Measurements from ENCODE around the gene TPPP2.
A peak's percentile ranks its signal among the peaks of the same experiment; 100 is the strongest.
"Not testable (repeated sequence)": the region's sequence is repeated elsewhere in the genome, so short reads cannot be mapped to it uniquely, and the experiment has no call there.

The TPPP2 gene

GRCh38 chr14:21039585-21040369, 9.8 kb downstream of the TPPP2 start:
- DNase-seq, result peak; percentile 72

DNA sequence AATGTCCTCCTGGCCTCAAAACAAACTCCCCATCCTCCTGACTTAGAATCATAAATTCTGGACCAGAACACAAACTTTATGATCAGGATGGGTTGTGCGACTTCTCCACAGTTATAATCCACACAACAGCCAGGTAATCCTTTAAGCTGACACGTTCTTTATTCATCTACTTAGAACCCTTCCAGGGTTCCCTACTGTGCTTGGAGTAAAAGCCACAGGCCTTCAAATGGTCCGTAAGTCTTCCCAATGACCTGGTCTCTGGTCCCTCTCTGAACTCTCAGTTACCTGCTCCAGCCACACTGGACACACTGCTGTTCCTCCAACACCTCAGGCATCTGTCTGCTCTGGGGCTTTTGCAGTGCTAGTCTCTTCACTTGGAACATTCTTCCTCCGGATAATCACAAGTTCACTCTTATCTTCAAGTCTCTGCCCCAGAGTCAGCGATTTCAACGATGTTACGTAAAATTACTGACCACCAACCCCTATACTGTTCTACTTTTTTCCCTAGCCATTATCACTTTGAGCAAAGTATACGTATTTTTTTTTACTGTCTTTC, 10.4 kb downstream of the TPPP2 start:
- no peak for DNase-seq

DNA sequence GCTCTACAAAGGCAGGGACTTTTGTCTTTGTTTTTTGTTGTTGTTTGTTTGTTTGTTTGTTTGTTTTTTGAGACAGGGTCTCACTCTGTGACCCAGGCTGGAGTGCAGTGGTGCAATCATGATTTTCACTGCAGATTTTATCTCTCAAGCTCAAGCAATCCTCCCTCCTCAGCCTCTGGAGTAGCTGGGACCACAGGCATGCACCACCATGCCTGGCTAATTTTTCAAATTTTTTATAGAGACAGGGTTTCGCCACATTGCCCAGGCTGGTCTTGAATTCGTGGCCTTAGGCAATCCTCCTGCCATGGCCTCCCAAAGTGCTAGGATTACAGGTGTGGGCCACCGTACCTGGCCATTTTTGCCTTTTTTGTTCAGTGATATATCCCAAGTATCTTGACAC, 10.9 kb downstream of the TPPP2 start:
- DNase-seq, result not testable (repeated sequence)

DNA sequence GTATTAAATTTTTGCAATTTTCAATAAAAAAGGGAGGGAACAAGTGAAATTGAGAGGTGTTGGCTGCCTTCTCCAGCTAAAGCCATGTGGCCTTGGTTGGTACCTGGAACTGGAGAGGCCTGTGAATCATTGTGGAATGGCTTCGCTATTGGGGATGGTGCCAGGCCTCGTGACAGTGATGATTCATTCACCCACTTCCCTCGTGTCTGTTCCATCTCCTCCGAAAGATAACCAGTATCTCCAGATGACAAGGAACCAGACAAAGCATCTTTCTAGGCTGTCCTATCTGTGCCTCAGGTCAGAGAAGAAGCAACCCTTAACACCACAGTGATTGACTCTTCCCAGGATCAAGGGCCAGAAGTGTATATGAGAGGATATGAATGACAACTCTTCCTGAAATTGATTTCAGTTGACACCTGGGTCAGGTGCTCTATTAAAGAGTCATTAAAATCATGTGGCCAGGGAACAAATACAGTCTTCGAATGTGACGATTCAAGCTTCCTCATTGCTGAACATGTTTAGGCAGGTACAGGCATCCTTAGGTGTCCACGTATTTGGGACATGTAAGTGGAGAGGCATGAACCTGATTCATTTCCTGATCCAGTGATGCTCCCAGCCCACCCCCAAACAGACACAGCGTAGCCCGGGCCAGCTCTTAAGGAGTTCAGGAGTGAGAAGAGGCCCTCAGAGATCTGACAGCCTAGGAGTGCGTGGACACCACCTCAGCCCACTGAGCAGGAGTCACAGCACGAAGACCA, 11.8 kb downstream of the TPPP2 start, which contains the start of gene RNASE7:
RNASE7 (plus strand) TSS at position 687 of the 758 bp plus-strand sequence. CDS start 631 bp downstream, outside the sequence.
- no peak for DNase-seq

GRCh38 chr14:21042918-21043317, 12.9 kb downstream of the TPPP2 start:
- no peak for DNase-seq

DNA sequence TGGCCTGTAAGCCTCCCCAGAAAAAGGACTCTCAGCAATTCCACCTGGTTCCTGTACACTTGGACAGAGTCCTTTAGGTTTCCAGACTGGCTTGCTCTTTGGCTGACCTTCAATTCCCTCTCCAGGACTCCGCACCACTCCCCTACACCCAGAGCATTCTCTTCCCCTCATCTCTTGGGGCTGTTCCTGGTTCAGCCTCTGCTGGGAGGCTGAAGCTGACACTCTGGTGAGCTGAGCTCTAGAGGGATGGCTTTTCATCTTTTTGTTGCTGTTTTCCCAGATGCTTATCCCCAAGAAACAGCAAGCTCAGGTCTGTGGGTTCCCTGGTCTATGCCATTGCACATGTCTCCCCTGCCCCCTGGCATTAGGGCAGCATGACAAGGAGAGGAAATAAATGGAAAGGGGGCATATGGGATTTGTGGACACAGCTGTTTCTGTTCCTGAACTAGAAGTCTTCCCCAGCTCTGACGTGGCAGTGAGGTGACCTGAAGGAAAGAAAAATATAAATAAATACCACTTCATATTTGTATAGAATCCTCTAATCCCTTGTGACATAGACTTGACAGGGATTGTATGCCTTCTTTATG, 13.5 kb downstream of the TPPP2 start:
- DNase-seq, result no peak

- no peak for DNase-seq
These were observed 14.1 kb downstream of the TPPP2 start for GRCh38 chr14:21043974-21044618.

GRCh38 chr14:21047378-21047781, 17.4 kb downstream of the TPPP2 start:
- DNase-seq, result no peak

- no peak for DNase-seq
These were observed 18.6 kb downstream of the TPPP2 start for GRCh38 chr14:21048638-21049037.

DNA sequence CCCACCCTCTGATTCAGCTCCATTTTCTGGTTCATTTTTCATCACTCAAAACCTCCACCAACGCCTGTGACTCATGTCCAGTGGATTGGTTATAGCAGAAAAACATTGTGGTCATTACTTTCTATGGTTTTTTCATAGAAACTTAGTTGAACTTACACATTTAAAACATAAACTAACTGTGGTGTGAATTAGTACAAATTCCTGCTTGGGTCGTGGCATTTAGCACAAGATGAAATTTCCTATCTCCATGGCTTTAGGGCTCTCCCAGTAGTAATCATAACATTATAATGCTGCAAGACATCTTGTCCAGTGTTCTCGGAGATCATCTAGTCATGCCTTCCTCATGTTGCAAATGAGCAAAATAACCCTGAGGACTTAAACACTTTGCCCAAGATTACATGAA, 19.3 kb downstream of the TPPP2 start:
- no peak for DNase-seq

GRCh38 chr14:21050597-21050996, 20.6 kb downstream of the TPPP2 start:
- no peak for DNase-seq

DNA sequence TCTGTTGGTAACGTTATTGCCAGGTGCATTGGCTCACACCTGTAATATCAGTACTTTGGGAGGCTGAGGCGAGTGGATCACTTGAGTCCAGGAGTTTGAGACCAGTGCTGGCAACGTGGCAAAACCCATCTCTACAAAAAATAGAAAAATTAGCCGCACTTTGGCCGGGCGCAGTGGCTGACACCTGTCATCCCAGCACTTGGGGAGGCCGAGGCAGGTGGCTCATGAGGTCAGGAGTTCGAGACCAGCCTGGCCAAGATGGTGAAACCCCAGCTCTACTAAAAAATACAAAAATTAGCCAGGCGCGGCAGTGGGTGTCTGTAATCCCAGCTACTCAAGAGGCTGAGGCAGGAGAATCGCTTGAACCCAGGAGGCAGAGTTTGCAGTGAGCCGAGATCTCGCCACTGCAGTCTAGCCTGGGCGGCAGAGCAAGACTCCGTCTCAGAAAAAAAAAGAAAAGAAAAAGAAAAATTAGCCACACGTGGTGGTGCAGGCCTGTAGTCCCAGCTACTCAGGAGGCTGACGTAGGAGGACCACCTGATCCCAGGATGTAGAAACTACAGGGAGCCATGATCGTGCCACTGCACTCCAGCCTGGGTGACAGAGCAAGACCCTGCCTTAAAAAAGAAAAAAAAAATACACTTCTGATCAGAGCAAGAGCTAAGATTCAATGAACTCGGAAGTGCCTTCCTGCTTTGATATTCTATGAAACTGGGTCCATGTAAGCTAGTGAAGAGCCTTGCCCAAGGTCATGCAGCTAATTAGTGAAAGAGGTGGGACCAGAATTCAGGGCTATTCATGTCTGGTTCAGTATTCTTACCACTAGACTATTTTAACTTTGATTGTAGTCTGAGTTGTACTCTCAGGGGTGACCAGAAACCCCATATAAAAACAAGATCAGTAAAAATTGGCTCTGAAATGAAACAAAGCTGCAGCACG, 23.4 kb downstream of the TPPP2 start:
- no peak for DNase-seq

GRCh38 chr14:21054123-21054767, 24.2 kb downstream of the TPPP2 start:
- no peak for DNase-seq

DNA sequence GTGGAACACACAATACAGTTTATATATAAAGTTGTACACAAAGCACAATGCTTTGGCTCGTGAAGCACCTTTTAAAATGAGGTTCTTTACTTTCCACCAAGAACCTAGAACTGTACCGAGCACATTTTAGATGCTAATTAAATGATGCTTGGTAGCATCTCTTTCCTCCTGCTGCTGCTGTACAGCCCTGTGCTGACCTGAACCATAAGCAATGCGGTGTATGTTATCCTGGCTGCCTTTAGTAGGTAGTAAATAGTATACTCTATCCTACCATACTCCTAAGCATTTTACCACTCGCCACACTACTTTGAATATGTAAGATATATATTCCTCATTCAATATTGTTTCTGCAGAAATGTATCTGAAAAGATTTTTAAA, 24.7 kb downstream of the TPPP2 start:
- DNase-seq, result no peak

DNA sequence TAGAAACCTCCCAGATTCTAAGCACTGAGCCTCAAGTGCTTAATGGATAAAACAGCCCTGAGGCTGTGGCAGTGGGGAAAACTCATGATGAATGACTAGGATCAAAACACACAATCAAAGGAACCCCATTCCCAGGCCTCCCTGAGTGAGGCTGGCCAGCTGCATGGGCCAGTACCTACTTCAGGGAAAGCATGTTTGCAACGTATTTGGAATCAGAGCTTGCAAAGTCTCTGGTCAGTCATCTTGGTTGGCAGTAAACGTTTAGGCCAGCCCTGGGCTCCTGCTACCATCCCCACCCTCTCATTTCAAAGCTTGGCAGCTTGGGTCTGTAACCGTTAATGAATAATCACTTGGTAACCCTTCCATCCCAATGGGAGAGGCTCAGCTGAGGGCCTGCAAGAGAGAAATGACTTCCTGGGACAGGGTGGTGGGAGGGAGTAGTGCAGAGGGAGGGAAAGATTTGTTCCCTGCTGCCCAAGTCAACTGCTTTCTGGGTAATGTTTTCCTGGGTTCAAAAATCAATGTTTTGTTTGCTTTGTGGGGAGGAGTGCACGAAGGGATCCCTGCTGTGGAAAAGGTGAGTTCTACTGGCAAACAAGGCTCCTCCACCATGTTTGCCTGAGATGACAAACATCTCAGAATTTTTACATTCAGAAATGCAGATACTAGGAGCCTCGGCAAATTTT, 25.6 kb downstream of the TPPP2 start:
- DNase-seq, result no peak

DNA sequence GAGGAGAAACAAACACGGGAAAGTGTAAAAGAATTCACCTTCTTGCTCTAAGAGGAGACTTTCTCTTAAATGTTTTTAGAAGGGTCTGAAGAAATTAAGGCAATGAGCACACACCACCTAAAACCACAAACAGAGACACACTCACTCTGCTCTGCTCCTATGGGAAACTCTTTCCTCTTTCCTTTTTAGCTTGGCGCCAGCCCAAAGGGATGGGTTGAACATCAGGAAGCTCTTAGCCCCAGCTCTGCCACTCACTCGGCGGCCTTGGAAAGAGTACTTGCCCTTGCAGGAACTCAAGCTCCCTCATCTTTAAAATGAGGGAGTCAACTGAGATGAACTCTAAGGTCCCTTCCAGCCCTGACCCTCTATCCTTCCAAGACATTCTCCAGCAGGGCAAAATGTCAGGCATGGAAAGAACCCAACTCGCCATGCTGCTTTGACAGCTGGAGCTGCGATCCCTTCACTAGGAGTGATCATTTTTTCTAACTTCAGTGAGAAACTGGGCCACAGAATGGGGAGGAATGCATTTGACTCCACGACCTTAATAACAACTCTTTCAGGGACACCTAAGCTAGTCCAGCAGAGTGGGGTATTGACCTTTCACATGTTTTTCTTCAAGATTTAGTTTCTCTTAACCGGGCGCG, 26.6 kb downstream of the TPPP2 start:
- DNase-seq, result peak; percentile 50

DNA sequence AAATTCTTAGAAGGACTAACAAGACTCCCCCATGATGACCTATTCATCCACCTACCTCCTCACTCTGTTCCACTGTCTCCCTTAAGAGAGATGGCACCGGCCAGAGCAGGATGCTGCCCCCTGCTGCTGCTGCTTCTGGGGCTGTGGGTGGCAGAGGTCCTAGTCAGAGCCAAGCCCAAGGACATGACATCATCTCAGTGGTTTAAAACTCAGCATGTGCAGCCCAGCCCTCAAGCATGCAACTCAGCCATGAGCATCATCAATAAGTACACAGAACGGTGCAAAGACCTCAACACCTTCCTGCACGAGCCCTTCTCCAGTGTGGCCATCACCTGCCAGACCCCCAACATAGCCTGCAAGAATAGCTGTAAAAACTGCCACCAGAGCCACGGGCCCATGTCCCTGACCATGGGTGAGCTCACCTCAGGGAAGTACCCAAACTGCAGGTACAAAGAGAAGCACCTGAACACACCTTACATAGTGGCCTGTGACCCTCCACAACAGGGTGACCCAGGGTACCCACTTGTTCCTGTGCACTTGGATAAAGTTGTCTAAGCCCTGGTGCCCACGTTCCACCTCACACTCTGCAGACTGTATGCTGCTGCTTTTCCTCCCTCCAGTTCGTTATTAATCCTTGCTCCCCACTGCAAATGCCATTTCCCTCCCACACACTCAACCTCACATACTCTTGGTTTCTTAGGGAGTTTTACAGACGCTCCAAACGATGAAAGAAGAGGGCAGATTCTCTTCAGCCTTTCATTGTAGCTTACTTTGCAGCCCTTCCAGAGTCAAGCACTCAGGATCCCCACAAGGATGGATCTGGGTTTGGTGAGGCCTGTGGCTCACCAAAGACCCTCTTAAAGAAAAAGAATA, 28.0 kb downstream of the TPPP2 start, which contains the start of gene RNASE8:
RNASE8 (plus strand) TSS at position 20 of the 873 bp plus-strand sequence; CDS start at position 91, 71 bp downstream.
- DNase-seq, result no peak

GRCh38 chr14:21058903-21059302, 28.9 kb downstream of the TPPP2 start:
- DNase-seq, result no peak

Data from right hindlimb (tissue), 1 donor.